GM12878 (cell line): Measurements from ENCODE around the gene MED13L. TPM values are rescaled to one million over a fixed set of nuclear protein-coding genes. Genes with fewer than 3 reads are reported as not detected.

Source experiments
- ATAC-seq: fragments of 200-7000 bp; cut with Tn5 transposase; 3 replicates; pipeline ENCODE4 v1.9.1; 2020; ENCODE audit warnings: mild to moderate bottlenecking, moderate library complexity
- BruUV-seq: library from RNA; stranded (reverse); fragments of 400-500 nt; replicated peaks from 2 replicates; lab custom pipeline; 2021; lab: Mats Ljungman, UMichigan
- CTCF ChIA-PET: fragments of 300-600 bp; sonication (Branson Sonifier 250); formaldehyde crosslinking; extraction: SDS; loops from one replicate; lab custom pipeline; 2021; ENCODE audit warnings: inconsistent platforms; lab: Yijun Ruan, JAX
- POLR2A ChIA-PET: fragments of 350-600 bp; formaldehyde crosslinking; extraction: SDS; loops from one replicate; lab custom pipeline; 2021; ENCODE audit warnings: inconsistent platforms; lab: Charles Lee
- RAD21 ChIA-PET: fragments of 300-600 bp; sonication (Branson Sonifier 250); formaldehyde crosslinking; loops from one replicate; lab custom pipeline; 2023; ENCODE audit warnings: antibody characterized with exemption; ENCODE audit not compliant: unreplicated experiment; lab: Charles Lee
- SMC1A ChIA-PET: fragments of 300-600 bp; sonication (Branson Sonifier 250); formaldehyde crosslinking; loops from one replicate; lab custom pipeline; 2023; ENCODE audit not compliant: unreplicated experiment, uncharacterized antibody; lab: Charles Lee
- DNase-seq: peaks from one replicate; pipeline ENCODE4 v3.0.0-alpha.2; 2011; ENCODE audit warnings: low read depth, low spot score
- FAIRE-seq: peaks from 3 replicates; lab custom pipeline; 2011; peaks lifted over from hg19 to GRCh38; lab: Jason Lieb, UNC
- H2AFZ ChIP-seq: 2 replicates; pipeline ENCODE4 v1.6.0; 2011; ENCODE audit warnings: low read depth, low read length, control low read depth; ENCODE audit not compliant: control insufficient read depth
- H3K27ac ChIP-seq: 2 replicates; pipeline ENCODE4 v1.5.1; 2011; ENCODE audit warnings: control low read depth; ENCODE audit not compliant: control insufficient read depth, insufficient read depth
- H3K27me3 ChIP-seq, 2 experiments: replicated peaks in 1 of 2; 2 replicates each; pipeline versions ENCODE4 v1.6.0 to v1.6.1; 2011; ENCODE audit warnings: low read length in 1 of 2; ENCODE audit not compliant: control insufficient read depth in 2 of 2, insufficient read depth in 2 of 2
- H3K36me3 ChIP-seq, 2 experiments: 2 replicates each; pipeline ENCODE4 v1.5.1; 2011; ENCODE audit warnings: low read length in 1 of 2; ENCODE audit not compliant: control insufficient read depth in 2 of 2, insufficient read depth in 2 of 2
- H3K4me1 ChIP-seq: 2 replicates; pipeline ENCODE4 v1.6.1; 2011; ENCODE audit warnings: mild to moderate bottlenecking, low read length, moderate library complexity, mixed read lengths; ENCODE audit not compliant: control insufficient read depth, insufficient read depth
- H3K4me2 ChIP-seq: 2 replicates; pipeline ENCODE4 v1.6.0; 2011; ENCODE audit warnings: control low read depth; ENCODE audit not compliant: control insufficient read depth, insufficient read depth
- H3K4me3 ChIP-seq: fragments of 200-600 bp; sonication (generic); 2 replicates; pipeline ENCODE4 v1.5.1; 2016
- H3K79me2 ChIP-seq: 2 replicates; pipeline ENCODE4 v1.6.0; 2011; ENCODE audit warnings: low read length; ENCODE audit not compliant: control insufficient read depth, insufficient read depth
- H3K9ac ChIP-seq: 2 replicates; pipeline ENCODE4 v1.8.0; 2011; ENCODE audit warnings: low read length, control low read depth, mixed read lengths; ENCODE audit not compliant: control insufficient read depth, insufficient read depth
- H3K9me3 ChIP-seq: replicated peaks from 3 replicates; pipeline ENCODE4 v1.5.1; 2011; ENCODE audit warnings: mild to moderate bottlenecking, low read length; ENCODE audit not compliant: control insufficient read depth, insufficient read depth
- H4K20me1 ChIP-seq: 2 replicates; pipeline ENCODE4 v1.6.0; 2011; ENCODE audit not compliant: control insufficient read depth, insufficient read depth
- EP300 ChIP-seq, 2 experiments: fragments of 150-350 bp in 1 of 2; IDR thresholded peaks; 2 replicates each; pipeline ENCODE4 v1.6.1; 2011 to 2012; ENCODE audit warnings: low read depth in 2 of 2, low read length in 2 of 2, borderline replicate concordance in 1 of 2, improper control_type of control experiment in 1 of 2, inconsistent platforms in 1 of 2; ENCODE audit not compliant: control insufficient read depth in 1 of 2
- FOXK2 ChIP-seq: fragments of 450-650 bp; IDR thresholded peaks from 2 replicates; pipeline ENCODE4 v1.6.1; 2017; ENCODE audit warnings: mild to moderate bottlenecking, moderate library complexity
- FOXM1 ChIP-seq: IDR thresholded peaks from 2 replicates; pipeline ENCODE4 v1.6.1; 2012; ENCODE audit warnings: low read depth, mild to moderate bottlenecking, inconsistent platforms, low read length, moderate library complexity
- IRF4 ChIP-seq: IDR thresholded peaks from 2 replicates; pipeline ENCODE4 v1.6.1; 2011; ENCODE audit warnings: low read depth, low read length
- NFXL1 ChIP-seq: fragments of 450-650 bp; IDR thresholded peaks from 2 replicates; pipeline ENCODE4 v1.6.1; 2017; ENCODE audit warnings: antibody characterized with exemption, mild to moderate bottlenecking, borderline replicate concordance
- ZNF384 ChIP-seq: IDR thresholded peaks from 2 replicates; pipeline ENCODE4 v1.6.1; 2012; ENCODE audit warnings: low read depth, mild to moderate bottlenecking, low read length, improper control_type of control experiment, borderline replicate concordance
- WGBS: methylation state at CpG from one replicate; pipeline ENCODE4 v1.1.6; 2016; ENCODE audit warnings: low lambda C conversion rate; ENCODE audit not compliant: insufficient replicate concordance, insufficient coverage; ENCODE audit errors: missing lambda C conversion rate; 5-methylcytosine and 5-hydroxymethylcytosine counted together
- in situ Hi-C: fragments of 300-500 bp; cut with MboI; formaldehyde crosslinking; loops from 9 replicates; pipeline ENCODE4 v1.14.3; 2018; ENCODE audit warnings: mixed read lengths
- intact Hi-C: fragments of 100-400 bp; cut with micrococcal nuclease; formaldehyde crosslinking; loops from one replicate; pipeline ENCODE4 v1.14.2; 2022; ENCODE audit not compliant: unreplicated experiment
- polyA plus RNA-seq, 11 experiments: library from polyadenylated mRNA; depleted of rRNA in 4 of 11; unstranded in 6 of 11; stranded (reverse) in 5 of 11; fragments of >200 nt; fragmentation: Nextera tagmentation in 4 of 11; fragmentation: Illumina TruSeq in 1 of 11; extraction: Ambion mirVana in 4 of 11; extraction: Trizol in 1 of 11; gene quantifications; 1 replicate in 1 of 11; 2 replicates in 10 of 11; pipeline versions ENCODE4 v1.2.1 to v1.2.3, GENCODE V29; 2011 to 2016; ENCODE audit warnings: inconsistent platforms in 2 of 11, missing spikeins in 2 of 11, low read depth in 1 of 11
- total RNA-seq, 4 experiments: library from RNA; depleted of rRNA in 3 of 4; stranded (reverse); fragments of >200 nt in 3 of 4; fragmentation: Illumina TruSeq in 1 of 4; extraction: Trizol in 1 of 4; gene quantifications; 2 replicates each; pipeline versions ENCODE4 v1.2.1 to v1.2.3, GENCODE V29; 2013 to 2021
- TF ChIP-seq, protein P1 (sequence below): IDR thresholded peaks from 2 replicates; pipeline ENCODE4 v1.6.1; 2012; ENCODE audit warnings: low read length, inconsistent platforms
- TF ChIP-seq, protein P2 (sequence below): fragments of 450-650 bp; IDR thresholded peaks from 2 replicates; pipeline ENCODE4 v1.6.1; 2017; ENCODE audit warnings: mild to moderate bottlenecking, moderate library complexity

Gene MED13L
- total and polyA plus RNA-seq, 10 of the 15 experiments (the other 5 are each of a cell fraction or from before 2014, with no cell fraction given), result 3.7 to 30.1 (median 9.1) TPM

DNA sequence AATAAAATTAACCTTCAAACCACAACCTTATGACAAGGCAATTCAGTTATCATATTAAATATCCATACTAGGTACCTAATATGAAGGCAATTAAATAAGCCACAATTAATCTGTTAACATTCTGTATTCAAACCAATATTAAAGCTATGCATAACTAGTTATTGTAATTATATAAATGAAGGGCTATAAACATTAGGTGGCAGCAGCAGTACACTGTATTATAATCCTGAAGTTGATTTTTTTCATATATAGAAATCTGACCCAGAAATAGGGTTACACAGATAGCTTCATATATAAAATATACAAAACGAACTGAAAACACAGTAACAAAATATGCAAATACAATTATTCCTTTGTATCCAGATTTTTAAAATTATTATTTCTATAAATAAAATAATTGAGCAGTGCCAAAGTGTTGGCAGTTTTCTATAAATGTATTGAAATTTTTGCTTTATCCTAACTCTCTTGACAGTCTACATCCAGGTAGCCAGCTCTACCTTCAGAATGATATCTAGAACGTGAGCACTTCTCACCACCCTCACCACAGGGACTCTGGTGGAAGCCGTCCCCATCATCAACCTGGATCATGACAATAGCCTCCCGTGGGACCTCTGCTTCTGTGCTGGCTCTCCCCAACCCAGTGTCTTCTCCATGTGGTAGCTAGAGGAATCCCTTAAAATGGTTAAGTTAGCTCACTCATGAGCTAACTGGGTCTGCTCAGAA, 136.2 kb downstream of the MED13L start (continued):
- TF ChIP-seq ZNF384 (0 out of 2 replicates have a peak, but pooled peaks have one; percentile 25), FOXM1 (no peak)
- TF ChIP-seq, protein P1, sequence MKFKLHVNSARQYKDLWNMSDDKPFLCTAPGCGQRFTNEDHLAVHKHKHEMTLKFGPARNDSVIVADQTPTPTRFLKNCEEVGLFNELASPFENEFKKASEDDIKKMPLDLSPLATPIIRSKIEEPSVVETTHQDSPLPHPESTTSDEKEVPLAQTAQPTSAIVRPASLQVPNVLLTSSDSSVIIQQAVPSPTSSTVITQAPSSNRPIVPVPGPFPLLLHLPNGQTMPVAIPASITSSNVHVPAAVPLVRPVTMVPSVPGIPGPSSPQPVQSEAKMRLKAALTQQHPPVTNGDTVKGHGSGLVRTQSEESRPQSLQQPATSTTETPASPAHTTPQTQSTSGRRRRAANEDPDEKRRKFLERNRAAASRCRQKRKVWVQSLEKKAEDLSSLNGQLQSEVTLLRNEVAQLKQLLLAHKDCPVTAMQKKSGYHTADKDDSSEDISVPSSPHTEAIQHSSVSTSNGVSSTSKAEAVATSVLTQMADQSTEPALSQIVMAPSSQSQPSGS, result no peak

DNA sequence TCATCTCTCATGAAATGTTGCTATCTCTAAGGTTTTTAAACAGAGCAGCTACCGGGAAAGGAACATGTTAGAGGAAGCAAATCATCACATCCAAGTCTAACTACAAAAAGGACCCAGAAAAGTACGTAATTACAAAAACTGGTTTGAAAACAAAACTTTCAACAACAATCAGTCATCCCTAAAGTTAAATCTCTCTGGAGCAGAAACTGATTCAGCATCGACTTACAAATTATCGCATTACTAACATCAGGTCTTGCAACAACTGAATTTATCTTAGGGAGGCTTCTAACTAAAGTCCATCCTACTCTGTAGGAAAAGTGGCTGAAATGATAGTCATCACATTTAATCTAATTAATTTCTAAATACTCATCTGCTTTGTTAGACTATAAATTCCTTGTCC, 137.0 kb downstream of the MED13L start:
- peaks cover 28% of the 10 kb centered on the region for H3K4me1 ChIP-seq
- ATAC-seq (no peak), DNase-seq (no peak), FAIRE-seq (no peak)
- in situ Hi-C loops, result no loop called here
- ChIA-PET RAD21 (interaction anchor here (0.9 to 2.6 kb wide), 8 partner anchors 9 to 568 kb away, joined by 3 to 31 read pairs (median 6); partner anchors contain the start of gene MAP1LC3B2), CTCF (interaction anchor here (1.0 to 3.7 kb wide), 12 partner anchors 13 to 568 kb away, joined by 3 to 26 read pairs (median 4); no protein-coding TSS in a partner anchor), POLR2A (no interaction called here), SMC1A (interaction anchor here (1.0 to 2.2 kb wide), 13 partner anchors 10 to 568 kb away, joined by 3 to 19 read pairs (median 4); no protein-coding TSS in a partner anchor)
- H3K36me3 ChIP-seq, result no peaks in the 10 kb centered on the region
- no peaks in the 10 kb centered on the region for H4K20me1 ChIP-seq
- H3K9me3 ChIP-seq, result no peaks in the 10 kb centered on the region
- H2AFZ ChIP-seq, result no peak overlapping the region
- H3K79me2 ChIP-seq, result peaks cover 3% of the 10 kb centered on the region
- 91% methylated on average over 4 of the region's 4 CpGs for WGBS
- no peak overlapping the region for H3K9ac ChIP-seq
- TF ChIP-seq EP300 (IDR thresholded peaks at IDR 0.05; ENCODE audit: borderline replicate concordance in 1 of 2, control insufficient read depth in 1 of 2, low read depth in 2 of 2, low read length in 2 of 2) (no peak), IRF4 (no peak), FOXM1 (no peak), NFXL1 (no peak), FOXK2 (no peak)
- TF ChIP-seq, protein P2, sequence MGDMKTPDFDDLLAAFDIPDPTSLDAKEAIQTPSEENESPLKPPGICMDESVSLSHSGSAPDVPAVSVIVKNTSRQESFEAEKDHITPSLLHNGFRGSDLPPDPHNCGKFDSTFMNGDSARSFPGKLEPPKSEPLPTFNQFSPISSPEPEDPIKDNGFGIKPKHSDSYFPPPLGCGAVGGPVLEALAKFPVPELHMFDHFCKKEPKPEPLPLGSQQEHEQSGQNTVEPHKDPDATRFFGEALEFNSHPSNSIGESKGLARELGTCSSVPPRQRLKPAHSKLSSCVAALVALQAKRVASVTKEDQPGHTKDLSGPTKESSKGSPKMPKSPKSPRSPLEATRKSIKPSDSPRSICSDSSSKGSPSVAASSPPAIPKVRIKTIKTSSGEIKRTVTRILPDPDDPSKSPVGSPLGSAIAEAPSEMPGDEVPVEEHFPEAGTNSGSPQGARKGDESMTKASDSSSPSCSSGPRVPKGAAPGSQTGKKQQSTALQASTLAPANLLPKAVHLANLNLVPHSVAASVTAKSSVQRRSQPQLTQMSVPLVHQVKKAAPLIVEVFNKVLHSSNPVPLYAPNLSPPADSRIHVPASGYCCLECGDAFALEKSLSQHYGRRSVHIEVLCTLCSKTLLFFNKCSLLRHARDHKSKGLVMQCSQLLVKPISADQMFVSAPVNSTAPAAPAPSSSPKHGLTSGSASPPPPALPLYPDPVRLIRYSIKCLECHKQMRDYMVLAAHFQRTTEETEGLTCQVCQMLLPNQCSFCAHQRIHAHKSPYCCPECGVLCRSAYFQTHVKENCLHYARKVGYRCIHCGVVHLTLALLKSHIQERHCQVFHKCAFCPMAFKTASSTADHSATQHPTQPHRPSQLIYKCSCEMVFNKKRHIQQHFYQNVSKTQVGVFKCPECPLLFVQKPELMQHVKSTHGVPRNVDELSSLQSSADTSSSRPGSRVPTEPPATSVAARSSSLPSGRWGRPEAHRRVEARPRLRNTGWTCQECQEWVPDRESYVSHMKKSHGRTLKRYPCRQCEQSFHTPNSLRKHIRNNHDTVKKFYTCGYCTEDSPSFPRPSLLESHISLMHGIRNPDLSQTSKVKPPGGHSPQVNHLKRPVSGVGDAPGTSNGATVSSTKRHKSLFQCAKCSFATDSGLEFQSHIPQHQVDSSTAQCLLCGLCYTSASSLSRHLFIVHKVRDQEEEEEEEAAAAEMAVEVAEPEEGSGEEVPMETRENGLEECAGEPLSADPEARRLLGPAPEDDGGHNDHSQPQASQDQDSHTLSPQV, result no peak
- no TSS peak for BruUV-seq
- no peak overlapping the region for H3K27ac ChIP-seq
- no peaks in the 10 kb centered on the region for H3K27me3 ChIP-seq
- H3K4me2 ChIP-seq, result no peak overlapping the region
- H3K4me3 ChIP-seq, result no peak overlapping the region
- intact Hi-C loops, result loop anchor here (2.0 to 5.0 kb wide), 4 partner anchors 127 to 557 kb away; no protein-coding TSS in a partner anchor
